PFSK-1 (cell line): ENCODE data around the gene PIM3.

ENCODE experiments used
- FOXP2 ChIP-seq: optimal IDR thresholded peaks from 2 replicates; pipeline ENCODE3; 2011; ENCODE audit warnings: borderline replicate concordance, control low read depth, inconsistent platforms; ENCODE audit not compliant: insufficient read depth; ENCODE audit errors: extremely low read length, extremely low read depth
- POLR2AphosphoS5 ChIP-seq: IDR thresholded peaks from 2 replicates; pipeline ENCODE4 v1.6.1; 2012; ENCODE audit warnings: low read depth, mild to moderate bottlenecking, control low read depth, low read length, moderate library complexity
- SIN3A ChIP-seq: IDR thresholded peaks from 2 replicates; pipeline ENCODE4 v1.6.1; 2012; ENCODE audit warnings: mild to moderate bottlenecking, low read length, moderate library complexity, borderline replicate concordance; ENCODE audit not compliant: insufficient read depth
- TAF1 ChIP-seq: IDR thresholded peaks from 2 replicates; pipeline ENCODE4 v1.6.1; 2012; ENCODE audit warnings: low read length, control low read depth, borderline replicate concordance; ENCODE audit not compliant: insufficient read depth
- TF ChIP-seq, protein P1 (sequence below), 2 experiments: IDR thresholded peaks; 2 replicates each; pipeline versions ENCODE4 v1.6.1 to v1.8.0; 2011 to 2012; ENCODE audit warnings: low read depth in 2 of 2, low read length in 2 of 2, control low read depth in 1 of 2, inconsistent platforms in 1 of 2, mild to moderate bottlenecking in 1 of 2, moderate library complexity in 1 of 2; ENCODE audit not compliant: insufficient read depth in 1 of 2

The PIM3 gene

DNA sequence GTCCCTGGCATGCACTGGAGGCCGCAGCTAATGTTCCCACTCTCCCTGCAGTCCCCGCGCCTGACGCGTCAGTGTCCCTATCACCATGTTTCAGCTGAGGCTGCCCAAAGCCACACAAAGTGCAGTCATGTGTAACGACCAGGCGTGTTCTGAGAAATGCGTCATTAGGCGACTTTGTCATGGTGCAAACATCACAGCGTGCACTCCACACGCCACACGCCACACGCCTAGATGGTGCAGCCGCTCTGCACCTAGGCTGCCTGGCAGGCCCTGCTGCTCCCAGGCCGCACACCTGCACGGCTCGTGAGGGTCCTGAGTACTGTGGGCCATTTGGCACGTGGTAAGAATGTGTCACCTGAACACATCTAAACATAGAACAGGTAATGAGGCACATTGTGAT lies 39.7 kb upstream of the PIM3 start:
- TF ChIP-seq FOXP2 (no peak), SIN3A (no peak), POLR2AphosphoS5 (no peak), TAF1 (no peak)
- TF ChIP-seq, protein P1, sequence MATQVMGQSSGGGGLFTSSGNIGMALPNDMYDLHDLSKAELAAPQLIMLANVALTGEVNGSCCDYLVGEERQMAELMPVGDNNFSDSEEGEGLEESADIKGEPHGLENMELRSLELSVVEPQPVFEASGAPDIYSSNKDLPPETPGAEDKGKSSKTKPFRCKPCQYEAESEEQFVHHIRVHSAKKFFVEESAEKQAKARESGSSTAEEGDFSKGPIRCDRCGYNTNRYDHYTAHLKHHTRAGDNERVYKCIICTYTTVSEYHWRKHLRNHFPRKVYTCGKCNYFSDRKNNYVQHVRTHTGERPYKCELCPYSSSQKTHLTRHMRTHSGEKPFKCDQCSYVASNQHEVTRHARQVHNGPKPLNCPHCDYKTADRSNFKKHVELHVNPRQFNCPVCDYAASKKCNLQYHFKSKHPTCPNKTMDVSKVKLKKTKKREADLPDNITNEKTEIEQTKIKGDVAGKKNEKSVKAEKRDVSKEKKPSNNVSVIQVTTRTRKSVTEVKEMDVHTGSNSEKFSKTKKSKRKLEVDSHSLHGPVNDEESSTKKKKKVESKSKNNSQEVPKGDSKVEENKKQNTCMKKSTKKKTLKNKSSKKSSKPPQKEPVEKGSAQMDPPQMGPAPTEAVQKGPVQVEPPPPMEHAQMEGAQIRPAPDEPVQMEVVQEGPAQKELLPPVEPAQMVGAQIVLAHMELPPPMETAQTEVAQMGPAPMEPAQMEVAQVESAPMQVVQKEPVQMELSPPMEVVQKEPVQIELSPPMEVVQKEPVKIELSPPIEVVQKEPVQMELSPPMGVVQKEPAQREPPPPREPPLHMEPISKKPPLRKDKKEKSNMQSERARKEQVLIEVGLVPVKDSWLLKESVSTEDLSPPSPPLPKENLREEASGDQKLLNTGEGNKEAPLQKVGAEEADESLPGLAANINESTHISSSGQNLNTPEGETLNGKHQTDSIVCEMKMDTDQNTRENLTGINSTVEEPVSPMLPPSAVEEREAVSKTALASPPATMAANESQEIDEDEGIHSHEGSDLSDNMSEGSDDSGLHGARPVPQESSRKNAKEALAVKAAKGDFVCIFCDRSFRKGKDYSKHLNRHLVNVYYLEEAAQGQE (IDR thresholded peaks at IDR 0.05; ENCODE audit: insufficient read depth in 1 of 2, low read depth in 2 of 2, low read length in 2 of 2): no peak

DNA sequence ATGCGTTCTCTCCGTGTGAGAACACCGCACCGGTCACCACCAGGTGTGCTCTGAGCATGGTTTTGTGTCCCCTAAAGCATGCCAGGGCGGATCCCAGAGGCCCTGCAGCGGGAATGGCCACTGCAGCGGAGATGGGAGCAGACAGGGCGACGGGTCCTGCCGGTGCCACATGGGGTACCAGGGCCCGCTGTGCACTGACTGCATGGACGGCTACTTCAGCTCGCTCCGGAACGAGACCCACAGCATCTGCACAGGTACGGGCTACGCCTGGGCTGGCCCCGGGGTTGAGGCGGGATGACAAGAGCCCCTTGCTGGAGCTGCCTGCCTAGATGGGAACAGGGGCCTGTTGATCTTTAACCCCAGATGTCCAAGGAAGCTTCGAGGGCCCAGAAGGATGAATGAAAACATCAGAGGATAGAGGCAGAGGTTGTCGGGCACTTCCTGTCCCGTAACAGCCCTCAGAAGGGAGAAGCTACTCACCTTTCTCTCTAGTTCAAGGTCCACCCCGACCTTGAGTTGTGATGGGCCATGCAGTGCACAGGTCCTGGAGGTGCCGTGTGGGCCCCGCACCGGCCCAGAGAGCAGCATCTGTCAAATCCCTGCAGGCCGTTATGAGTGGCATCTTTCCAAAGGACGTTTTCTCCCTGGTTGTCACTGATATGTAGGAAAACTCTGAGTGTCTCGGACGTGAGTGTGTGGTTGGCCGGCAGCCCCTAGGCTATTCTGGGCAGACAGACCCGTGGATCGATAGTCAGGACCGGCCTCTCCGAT lies 38.9 kb upstream of the PIM3 start:
- TF ChIP-seq SIN3A: no peak
- TF ChIP-seq POLR2AphosphoS5: no peak
- TF ChIP-seq FOXP2: no peak
- TF ChIP-seq, protein P1 (IDR thresholded peaks at IDR 0.05; ENCODE audit: insufficient read depth in 1 of 2, low read depth in 2 of 2, low read length in 2 of 2): no peak
- no peak for TF ChIP-seq TAF1

DNA sequence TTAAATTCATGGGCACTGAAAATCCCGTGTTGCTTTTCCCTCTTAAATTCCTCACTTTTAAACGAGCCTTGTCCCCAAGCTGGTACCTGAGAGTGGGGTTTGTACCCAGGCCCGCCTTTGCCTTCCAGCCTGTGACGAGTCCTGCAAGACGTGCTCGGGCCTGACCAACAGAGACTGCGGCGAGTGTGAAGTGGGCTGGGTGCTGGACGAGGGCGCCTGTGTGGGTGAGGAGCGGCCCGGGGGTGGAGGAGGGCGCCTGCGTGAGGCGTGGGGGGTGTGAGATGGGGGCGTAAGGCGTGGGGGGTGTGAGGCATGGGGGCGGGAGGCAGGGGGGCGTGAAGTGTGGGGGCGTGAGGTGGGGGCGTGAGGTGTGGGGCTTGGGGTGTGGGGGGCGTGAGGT lies 38.1 kb upstream of the PIM3 start:
- TF ChIP-seq FOXP2: no peak
- TF ChIP-seq TAF1: no peak

DNA sequence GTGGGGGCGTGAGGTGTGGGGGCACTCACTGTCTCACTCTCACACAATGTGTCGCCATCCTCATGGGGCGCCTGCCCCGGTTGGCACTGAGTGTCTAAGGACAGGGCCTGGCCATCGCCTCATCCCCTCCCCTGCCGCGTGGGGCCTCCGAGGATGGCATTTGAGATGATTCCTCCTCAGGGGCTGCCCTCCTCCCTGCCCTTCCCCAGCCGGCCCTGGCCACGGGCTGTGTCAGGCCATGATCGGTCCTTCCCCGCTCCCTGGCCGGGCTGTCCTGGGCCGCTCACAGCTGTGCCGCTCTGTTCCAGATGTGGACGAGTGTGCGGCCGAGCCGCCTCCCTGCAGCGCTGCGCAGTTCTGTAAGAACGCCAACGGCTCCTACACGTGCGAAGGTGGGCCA lies 37.6 kb upstream of the PIM3 start:
- TF ChIP-seq FOXP2 (no peak), POLR2AphosphoS5 (no peak), TAF1 (no peak), SIN3A (no peak)
- TF ChIP-seq, protein P1 (IDR thresholded peaks at IDR 0.05; ENCODE audit: insufficient read depth in 1 of 2, low read depth in 2 of 2, low read length in 2 of 2): no peak

DNA sequence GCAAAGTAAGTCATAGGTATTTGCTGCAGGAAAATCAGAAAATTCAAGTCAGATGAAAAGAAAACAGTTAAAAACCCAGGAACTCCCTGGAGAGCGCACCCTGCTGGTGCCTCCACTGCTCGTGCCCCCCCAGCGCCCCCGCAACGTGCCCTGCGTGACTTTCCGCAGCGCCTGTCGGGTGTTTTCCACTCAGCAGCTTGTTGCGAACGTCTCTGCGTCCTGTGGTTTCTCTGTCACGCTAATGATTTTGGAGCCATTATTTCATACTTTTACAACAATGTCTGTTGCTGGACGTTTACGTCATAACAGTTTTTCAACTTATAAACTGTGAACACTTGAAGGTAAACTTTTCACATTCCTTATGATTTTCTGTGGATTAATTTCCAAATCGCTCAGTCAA lies 37.1 kb upstream of the PIM3 start:
- TF ChIP-seq SIN3A: no peak

DNA sequence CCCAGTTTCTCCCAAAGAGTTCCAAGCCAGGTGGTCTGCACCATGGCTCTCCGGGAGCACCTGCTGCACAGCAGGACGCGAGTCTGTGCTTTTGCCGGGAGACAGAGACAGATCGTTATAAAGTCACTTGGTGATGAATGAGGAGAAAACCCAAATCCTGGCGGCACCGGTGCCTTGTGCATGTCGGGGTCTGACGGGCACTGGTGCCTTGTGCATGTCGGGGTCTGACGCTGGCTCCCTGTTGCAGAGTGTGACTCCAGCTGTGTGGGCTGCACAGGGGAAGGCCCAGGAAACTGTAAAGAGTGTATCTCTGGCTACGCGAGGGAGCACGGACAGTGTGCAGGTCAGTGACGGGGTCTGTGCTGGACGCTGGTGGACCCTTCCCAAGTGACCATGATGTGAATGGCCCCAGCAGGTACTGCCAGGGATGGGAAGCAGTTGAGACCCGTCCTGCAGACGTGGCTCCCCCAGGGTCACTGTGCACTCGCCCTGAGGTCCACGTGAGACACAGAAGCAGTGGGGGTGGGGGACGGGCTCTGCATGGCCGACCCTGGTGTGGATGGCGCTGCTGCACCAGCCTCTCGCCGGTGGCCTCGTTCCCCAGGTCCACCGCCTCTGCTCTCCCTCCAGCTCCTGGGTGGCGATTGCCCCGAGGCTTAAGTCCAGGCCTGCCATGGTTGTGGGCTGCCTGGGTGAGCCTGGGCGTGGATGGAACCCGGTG lies 36.3 kb upstream of the PIM3 start:
- TF ChIP-seq TAF1 (no peak), SIN3A (no peak), FOXP2 (no peak), POLR2AphosphoS5 (no peak)
- TF ChIP-seq, protein P1 (IDR thresholded peaks at IDR 0.05; ENCODE audit: insufficient read depth in 1 of 2, low read depth in 2 of 2, low read length in 2 of 2): no peak
